K562 treated with DMSO at 1 percent for 24 hours (cell line): Measurements from ENCODE around the gene SPATA13. TPM values are rescaled to one million over a fixed set of nuclear protein-coding genes. Genes with fewer than 3 reads are reported as not detected.

ENCODE experiments used
- total RNA-seq: library from RNA; unstranded; fragments of 300-600 nt; gene quantifications from 2 replicates; pipeline ENCODE4 v1.2.3, GENCODE V29; 2022; ENCODE audit warnings: low read depth; ENCODE audit not compliant: insufficient read depth

SPATA13 gene
- total RNA-seq = not detected in 2 replicates

DNA sequence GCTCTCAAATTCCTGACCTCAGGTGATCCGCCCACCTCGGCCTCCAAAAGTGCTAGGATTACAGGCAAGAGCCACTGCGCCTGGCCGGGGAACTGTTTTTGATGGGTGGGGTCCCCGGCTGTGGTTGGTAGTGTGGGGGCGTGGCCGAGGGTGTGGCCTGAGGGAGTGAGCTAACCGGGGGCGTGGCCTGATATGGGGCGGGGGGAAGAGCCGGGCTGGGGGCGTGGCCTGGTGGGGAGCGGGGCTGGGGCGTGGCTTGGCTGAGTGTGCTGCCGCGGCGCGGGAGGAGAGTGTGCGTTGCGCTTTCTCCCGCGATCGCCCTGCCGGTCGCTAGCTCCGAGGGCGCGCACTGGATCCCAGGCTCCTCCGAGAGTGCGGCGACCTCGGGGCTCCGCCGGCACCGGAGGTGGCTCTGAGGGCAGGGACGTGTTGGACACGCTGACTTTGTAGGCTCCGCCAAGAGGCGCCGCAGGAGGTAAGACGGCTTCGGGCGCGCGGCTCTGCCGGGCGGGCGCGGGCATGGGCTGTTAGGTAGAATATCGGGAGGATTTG, at the start of gene SPATA13:
Gene SPATA13 (plus strand): TSS at position 263 of the 552 bp plus-strand sequence. CDS start 62,210 bp downstream, outside the sequence.

DNA sequence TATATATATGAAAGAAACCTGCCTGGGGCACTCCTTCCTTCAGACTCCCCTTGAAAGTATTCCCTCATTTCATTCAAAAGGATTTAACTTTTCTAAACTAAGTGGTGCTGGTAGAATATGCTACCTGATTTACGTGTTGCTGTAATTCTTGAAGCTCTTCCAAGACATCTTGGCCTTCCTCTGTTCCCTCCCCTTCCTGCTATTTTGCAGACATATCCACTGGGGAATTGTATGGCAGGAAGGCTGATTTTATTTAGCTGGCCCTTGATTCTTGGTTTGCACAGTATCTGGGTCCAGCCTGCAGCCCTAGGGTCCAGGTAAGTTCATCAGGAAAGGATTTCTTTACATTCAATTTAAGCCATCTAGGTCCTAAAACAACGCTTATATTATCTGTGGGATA, 148.8 kb downstream of the SPATA13 start, which contains the start of gene C1QTNF9:
Gene C1QTNF9 (plus strand): TSS at position 281 of the 400 bp plus-strand sequence. CDS start 6,424 bp downstream, outside the sequence.

Other genes with a start within 250 kb of the SPATA13 start
- gene C1QTNF9, start 148.9 kb downstream of the SPATA13 start, total RNA-seq = not detected in 2 replicates